ENCODE measurements around the gene IGF2BP3.

The IGF2BP3 gene

GRCh38 chr7:23343102-23343501 lies 127.2 kb downstream of the IGF2BP3 start:
- no peak for DNase-seq (ENCODE audit: low read depth)
- no peak for TF ChIP-seq CTCF (conservative IDR thresholded peaks at IDR 0.05; ENCODE audit: low read length)
- no peak overlapping the region for H3K4me3 ChIP-seq (ENCODE audit: low read length)

- TF ChIP-seq CTCF (conservative IDR thresholded peaks at IDR 0.05; ENCODE audit: low read length): no peak
- H3K4me3 ChIP-seq (ENCODE audit: low read length): no peak overlapping the region
- no peak for DNase-seq (ENCODE audit: low read depth)
Observed at GRCh38 chr7:23341846-23342598, 128.3 kb downstream of the IGF2BP3 start.

- no peak for TF ChIP-seq CTCF (conservative IDR thresholded peaks at IDR 0.05; ENCODE audit: low read length)
- no peak for DNase-seq (ENCODE audit: low read depth)
- H3K4me3 ChIP-seq (ENCODE audit: low read length): no peak overlapping the region
Observed at GRCh38 chr7:23338863-23339262, 131.4 kb downstream of the IGF2BP3 start.

- no peak for TF ChIP-seq CTCF (conservative IDR thresholded peaks at IDR 0.05; ENCODE audit: low read length)
- no peak overlapping the region for H3K4me3 ChIP-seq (ENCODE audit: low read length)
- DNase-seq (ENCODE audit: low read depth): no peak
Observed at GRCh38 chr7:23338439-23338838, 131.9 kb downstream of the IGF2BP3 start.

GRCh38 chr7:23337374-23337773 lies 132.9 kb downstream of the IGF2BP3 start:
- no peak for DNase-seq (ENCODE audit: low read depth)

GRCh38 chr7:23336799-23337283 lies 133.4 kb downstream of the IGF2BP3 start:
- no peak for TF ChIP-seq CTCF (conservative IDR thresholded peaks at IDR 0.05; ENCODE audit: low read length)
- DNase-seq (ENCODE audit: low read depth): no peak
- H3K4me3 ChIP-seq (ENCODE audit: low read length): no peak overlapping the region

More at GRCh38 chr7:23337374-23337773, 132.9 kb downstream of the IGF2BP3 start:
- H3K4me3 ChIP-seq (ENCODE audit: low read length): no peak overlapping the region
- TF ChIP-seq CTCF (conservative IDR thresholded peaks at IDR 0.05; ENCODE audit: low read length): no peak

- DNase-seq (ENCODE audit: low read depth): no peak
- TF ChIP-seq CTCF (conservative IDR thresholded peaks at IDR 0.05; ENCODE audit: low read length): no peak
- no peak overlapping the region for H3K4me3 ChIP-seq (ENCODE audit: low read length)
Observed at GRCh38 chr7:23336086-23336485, 134.2 kb downstream of the IGF2BP3 start.
